ENCODE results near the gene CARD6. TPM values are rescaled to one million over a fixed set of nuclear protein-coding genes. Genes with fewer than 3 reads are reported as not detected.
A peak's percentile ranks its signal among the peaks of the same experiment; 100 is the strongest.

CARD6 gene
- total and polyA plus RNA-seq, 10 donors: 3.8 to 37.1 (median 30.5) TPM

DNA sequence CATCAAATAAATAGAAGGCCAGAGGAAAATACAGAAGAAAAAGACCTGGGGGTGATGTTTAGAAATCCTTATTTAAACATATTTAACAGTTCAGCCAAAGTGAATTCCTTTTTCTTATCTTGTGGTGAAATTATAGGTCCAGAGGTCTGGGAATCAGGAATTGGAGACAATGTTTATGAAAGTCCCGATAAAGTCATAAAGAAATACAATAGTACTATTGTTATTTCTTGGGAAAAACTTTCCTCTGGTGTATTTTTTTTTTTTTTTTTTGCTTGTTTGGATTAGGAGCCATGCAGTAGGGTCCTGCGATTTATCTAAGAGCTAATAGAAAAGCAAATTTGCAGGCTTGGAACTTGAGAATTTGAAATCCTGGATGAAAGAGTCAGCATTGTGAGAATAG is 68.6 kb downstream of the CARD6 start:
- intact Hi-C loops (cut with DNase I; ENCODE audit: low total_unique reads): no loop called here
- no peaks in the 10 kb centered on the region for H3K9me3 ChIP-seq
- H3K27ac ChIP-seq: peak overlapping the region in 5 of 8 donors; percentile 12 to 56 (median 34)
- 55 to 58% (median 56%) methylated on average over 2 of the region's 2 CpGs for WGBS, 5 donors
- H3K36me3 ChIP-seq: no peaks in the 10 kb centered on the region
- H3K4me3 ChIP-seq: peak overlapping the region in 5 of 8 donors; percentile 28 to 57 (median 33)
- no peak for DNase-seq
- H3K27me3 ChIP-seq (replicated peaks in 1 of 7): peaks cover 0 to 5% (median 0%) of the 10 kb centered on the region in 7 donors
- TF ChIP-seq, protein P1, sequence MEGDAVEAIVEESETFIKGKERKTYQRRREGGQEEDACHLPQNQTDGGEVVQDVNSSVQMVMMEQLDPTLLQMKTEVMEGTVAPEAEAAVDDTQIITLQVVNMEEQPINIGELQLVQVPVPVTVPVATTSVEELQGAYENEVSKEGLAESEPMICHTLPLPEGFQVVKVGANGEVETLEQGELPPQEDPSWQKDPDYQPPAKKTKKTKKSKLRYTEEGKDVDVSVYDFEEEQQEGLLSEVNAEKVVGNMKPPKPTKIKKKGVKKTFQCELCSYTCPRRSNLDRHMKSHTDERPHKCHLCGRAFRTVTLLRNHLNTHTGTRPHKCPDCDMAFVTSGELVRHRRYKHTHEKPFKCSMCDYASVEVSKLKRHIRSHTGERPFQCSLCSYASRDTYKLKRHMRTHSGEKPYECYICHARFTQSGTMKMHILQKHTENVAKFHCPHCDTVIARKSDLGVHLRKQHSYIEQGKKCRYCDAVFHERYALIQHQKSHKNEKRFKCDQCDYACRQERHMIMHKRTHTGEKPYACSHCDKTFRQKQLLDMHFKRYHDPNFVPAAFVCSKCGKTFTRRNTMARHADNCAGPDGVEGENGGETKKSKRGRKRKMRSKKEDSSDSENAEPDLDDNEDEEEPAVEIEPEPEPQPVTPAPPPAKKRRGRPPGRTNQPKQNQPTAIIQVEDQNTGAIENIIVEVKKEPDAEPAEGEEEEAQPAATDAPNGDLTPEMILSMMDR (IDR thresholded peaks at IDR 0.05 in 8 of 11, conservative IDR thresholded peaks at IDR 0.05 in 3 of 11): no peak
- TF ChIP-seq POLR2A (IDR thresholded peaks at IDR 0.05) (no peak), POLR2AphosphoS5 (IDR thresholded peaks at IDR 0.05) (no peak)
- H3K4me1 ChIP-seq: peaks cover 0 to 7% (median 5%) of the 10 kb centered on the region in 6 donors

Small RNA genes lying within 50 kb of the gene (small RNA-seq; reads per million reads assigned to genes)
- gene SNORD72: 64.4 to 102 (median 74.2) reads per million in 4 donors

Other genes starting within 250 kb of the CARD6 start
- 100 to 1,000 TPM in 1 of 7 donors, 10 to 100 TPM in 6; 32.9 to 108 (median 36.9) TPM for gene PTGER4, start 161.5 kb upstream of the CARD6 start, total RNA-seq
- gene PTGER4, start 161.5 kb upstream of the CARD6 start, polyA plus RNA-seq: 1 to 10 TPM; 4.2 to 6.8 (median 6.3) TPM
- gene TTC33, start 85.4 kb upstream of the CARD6 start, total RNA-seq: 10 to 100 TPM in 6 of 7 donors, 1 to 10 TPM in 1; 9.3 to 17.9 (median 16.2) TPM
- gene TTC33, start 85.4 kb upstream of the CARD6 start, polyA plus RNA-seq: 1 to 10 TPM; 4.3 to 6.3 (median 6.0) TPM
- 100 to 1,000 TPM in 3 of 7 donors, 10 to 100 TPM in 4; 81.1 to 128 (median 98.7) TPM for gene PRKAA1, start 43.0 kb upstream of the CARD6 start, total RNA-seq
- 10 to 100 TPM; 16.0 to 25.3 (median 21.4) TPM for gene PRKAA1, start 43.0 kb upstream of the CARD6 start, polyA plus RNA-seq
- gene RPL37, start 6.1 kb upstream of the CARD6 start, total RNA-seq: 1,000 to 10,000 TPM in 4 of 7 donors, 100 to 1,000 TPM in 3; 278 to 1,416 (median 1,048) TPM
- 1,000 to 10,000 TPM; 2,182 to 5,876 (median 5,099) TPM for gene RPL37, start 6.1 kb upstream of the CARD6 start, polyA plus RNA-seq
- gene C7, start 68.1 kb downstream of the CARD6 start, total RNA-seq: 100 to 1,000 TPM in 5 of 7 donors, 10 to 100 TPM in 2; 65.0 to 867 (median 344) TPM
- 10 to 100 TPM; 19.0 to 53.2 (median 32.8) TPM for gene C7, start 68.1 kb downstream of the CARD6 start, polyA plus RNA-seq
- not detected for gene MROH2B, start 230.0 kb downstream of the CARD6 start, total RNA-seq
- gene MROH2B, start 230.0 kb downstream of the CARD6 start, polyA plus RNA-seq: not detected

Data from spleen (tissue), 11 donors.